Gastrocnemius medialis (tissue), 4 donors: ENCODE measurements around the gene ATP8B4.

ENCODE experiments used
- CTCF ChIP-seq, 5 experiments: fragments of 450-650 bp in 3 of 5; fragments of 200-600 bp in 2 of 5; sonication (generic) in 2 of 5; IDR thresholded peaks in 4 of 5; conservative IDR thresholded peaks in 1 of 5; 1 replicate in 4 of 5; 2 replicates in 1 of 5; pipeline ENCODE4 v1.5.1; 2016 to 2019; ENCODE audit warnings: antibody characterized with exemption in 5 of 5, mild to moderate bottlenecking in 3 of 5, moderate library complexity in 3 of 5
- POLR2A ChIP-seq, 2 donors: fragments of 450-650 bp; IDR thresholded peaks; one replicate each; pipeline ENCODE4 v1.6.1; 2017; ENCODE audit warnings: antibody characterized with exemption in 2 of 2, mild to moderate bottlenecking in 2 of 2, moderate library complexity in 2 of 2

GRCh38 chr15:49844390-49844789, 274.6 kb downstream of the ATP8B4 start:
- TF ChIP-seq CTCF (IDR thresholded peaks at IDR 0.05 in 4 of 5, conservative IDR thresholded peaks at IDR 0.05 in 1 of 5) (no peak), POLR2A (IDR thresholded peaks at IDR 0.05) (no peak)
